Fibroblast of lung (primary cell): ENCODE data around the gene KMO. TPM values are rescaled to one million over a fixed set of nuclear protein-coding genes. Genes with fewer than 3 reads are reported as not detected.

ENCODE experiments used
- DNase-seq, 2 donors: peaks; one replicate each; pipeline versions ENCODE4 v3.0.0 to v3.0.0-alpha.2; 2010; ENCODE audit warnings: low read depth in 2 of 2
- H2AFZ ChIP-seq: 2 replicates; pipeline ENCODE4 v1.5.1; 2012; ENCODE audit warnings: low read length, control low read depth, inconsistent platforms
- H3K27ac ChIP-seq: 2 replicates; pipeline ENCODE4 v1.5.1; 2011; ENCODE audit warnings: low read length, control low read depth; ENCODE audit not compliant: insufficient read depth
- H3K27me3 ChIP-seq: 2 replicates; pipeline ENCODE4 v1.5.1; 2011; ENCODE audit warnings: mild to moderate bottlenecking, low read length; ENCODE audit not compliant: control insufficient read depth, insufficient read depth
- H3K36me3 ChIP-seq: 2 replicates; pipeline ENCODE4 v1.5.1; 2011; ENCODE audit warnings: low read length; ENCODE audit not compliant: control insufficient read depth, insufficient read depth
- H3K4me1 ChIP-seq: 2 replicates; pipeline ENCODE4 v1.5.1; 2011; ENCODE audit warnings: low read length; ENCODE audit not compliant: control insufficient read depth, insufficient read depth; ENCODE audit errors: extremely low read depth
- H3K4me2 ChIP-seq: 2 replicates; pipeline ENCODE4 v1.5.1; 2011; ENCODE audit warnings: low read length, control low read depth; ENCODE audit not compliant: insufficient read depth; ENCODE audit errors: extremely low read depth
- H3K4me3 ChIP-seq, 4 experiments: fragments of 200-600 bp in 1 of 4; sonication (generic) in 1 of 4; replicated peaks in 1 of 4; 2 replicates each; pipeline ENCODE4 v1.5.1; 2011 to 2016; ENCODE audit warnings: low read length in 4 of 4, low read depth in 3 of 4, mild to moderate bottlenecking in 3 of 4, control low read depth in 2 of 4, inconsistent platforms in 1 of 4, mixed read lengths in 1 of 4; ENCODE audit not compliant: insufficient read depth in 1 of 4; ENCODE audit errors: control extremely low read depth in 1 of 4
- H3K79me2 ChIP-seq: 2 replicates; pipeline ENCODE4 v1.5.1; 2012; ENCODE audit warnings: mild to moderate bottlenecking, low read length, inconsistent platforms; ENCODE audit not compliant: control insufficient read depth, insufficient read depth
- H3K9ac ChIP-seq: 2 replicates; pipeline ENCODE4 v1.5.1; 2011; ENCODE audit warnings: mild to moderate bottlenecking, low read length, control low read depth; ENCODE audit not compliant: insufficient read depth
- H3K9me3 ChIP-seq: 2 replicates; pipeline ENCODE4 v1.5.1; 2012; ENCODE audit warnings: low read depth, low read length; ENCODE audit not compliant: control insufficient read depth, insufficient read depth
- H4K20me1 ChIP-seq: 2 replicates; pipeline ENCODE4 v1.5.1; 2011; ENCODE audit warnings: low read length; ENCODE audit not compliant: control insufficient read depth, insufficient read depth; ENCODE audit errors: extremely low read depth
- CTCF ChIP-seq, 2 donors: IDR thresholded peaks in 1 of 2; conservative IDR thresholded peaks in 1 of 2; 1 replicate in 1 of 2; 2 replicates in 1 of 2; pipeline ENCODE4 v1.5.1; 2011 to 2012; ENCODE audit warnings: low read length in 2 of 2, control low read depth in 1 of 2, inconsistent platforms in 1 of 2, low read depth in 1 of 2, mild to moderate bottlenecking in 1 of 2
- EZH2 ChIP-seq: IDR thresholded peaks from 2 replicates; pipeline ENCODE4 v1.5.1; 2012; ENCODE audit warnings: low read length, control low read depth, mild to moderate bottlenecking; ENCODE audit errors: missing control alignments
- polyA plus RNA-seq, 2 donors: library from polyadenylated mRNA; depleted of rRNA in 1 of 2; stranded (reverse) in 1 of 2; unstranded in 1 of 2; fragments of >200 nt; gene quantifications; 2 replicates each; pipeline ENCODE4 v1.2.1, GENCODE V29; 2011 to 2012; ENCODE audit warnings: missing spikeins in 1 of 2
- total RNA-seq: library from RNA; depleted of rRNA; stranded (reverse); fragments of >200 nt; gene quantifications from 2 replicates; pipeline ENCODE4 v1.2.1, GENCODE V29; 2014

The KMO gene
- total and polyA plus RNA-seq, 2 donors (not counting 1 experiment from before 2014, with no cell fraction given), result 0.07 TPM; not detected in 1

DNA sequence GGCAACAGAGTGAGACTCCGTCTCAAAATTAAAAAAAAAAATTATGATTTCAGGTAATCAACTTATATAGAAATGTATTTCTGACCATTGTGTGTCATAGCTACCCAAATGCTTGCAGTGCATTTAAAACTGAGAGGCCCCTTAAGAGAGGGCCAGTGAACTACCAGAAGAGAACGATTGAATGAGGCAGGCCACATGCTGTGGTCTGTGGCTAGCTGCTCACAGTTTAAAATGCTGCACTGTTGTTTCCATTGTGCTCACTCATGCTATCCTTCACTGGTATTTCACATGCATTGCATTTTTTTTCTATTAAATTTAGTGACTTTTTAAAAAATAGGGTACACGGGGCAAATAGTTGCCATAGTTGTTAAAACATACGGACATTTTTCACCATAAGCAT lies 82.0 kb downstream of the KMO start:
- Histone ChIP-seq H2AFZ (no peak overlapping the region), H3K27me3 (no peaks in the 10 kb centered on the region), H3K4me1 (peaks cover 9% of the 10 kb centered on the region), H3K4me2 (no peak overlapping the region), H3K36me3 (no peaks in the 10 kb centered on the region), H3K4me3 (no peak overlapping the region), H3K9me3 (no peaks in the 10 kb centered on the region), H4K20me1 (no peaks in the 10 kb centered on the region), H3K27ac (no peak overlapping the region), H3K9ac (no peak overlapping the region), H3K79me2 (no peaks in the 10 kb centered on the region)
- peak in 1 of 2 donors; percentile 45 for DNase-seq
- TF ChIP-seq CTCF (conservative IDR thresholded peaks at IDR 0.05 in 1 of 2, IDR thresholded peaks at IDR 0.05 in 1 of 2; ENCODE audit: low read depth in 1 of 2, low read length in 2 of 2) (no peak), EZH2 (no peak)

GRCh38 chr1:241614572-241614971 lies 82.4 kb downstream of the KMO start:
- H2AFZ ChIP-seq, result no peak overlapping the region
- no peak for DNase-seq
- no peaks in the 10 kb centered on the region for H3K9me3 ChIP-seq
- no peaks in the 10 kb centered on the region for H3K36me3 ChIP-seq
- no peak overlapping the region for H3K9ac ChIP-seq
- no peak overlapping the region for H3K4me2 ChIP-seq
- no peaks in the 10 kb centered on the region for H3K79me2 ChIP-seq
- H3K27ac ChIP-seq, result no peak overlapping the region
- H4K20me1 ChIP-seq, result no peaks in the 10 kb centered on the region
- TF ChIP-seq EZH2, result no peak
- no peak for TF ChIP-seq CTCF (conservative IDR thresholded peaks at IDR 0.05 in 1 of 2, IDR thresholded peaks at IDR 0.05 in 1 of 2; ENCODE audit: low read depth in 1 of 2, low read length in 2 of 2)
- peaks cover 9% of the 10 kb centered on the region for H3K4me1 ChIP-seq
- H3K4me3 ChIP-seq, result no peak overlapping the region
- H3K27me3 ChIP-seq, result no peaks in the 10 kb centered on the region

DNA sequence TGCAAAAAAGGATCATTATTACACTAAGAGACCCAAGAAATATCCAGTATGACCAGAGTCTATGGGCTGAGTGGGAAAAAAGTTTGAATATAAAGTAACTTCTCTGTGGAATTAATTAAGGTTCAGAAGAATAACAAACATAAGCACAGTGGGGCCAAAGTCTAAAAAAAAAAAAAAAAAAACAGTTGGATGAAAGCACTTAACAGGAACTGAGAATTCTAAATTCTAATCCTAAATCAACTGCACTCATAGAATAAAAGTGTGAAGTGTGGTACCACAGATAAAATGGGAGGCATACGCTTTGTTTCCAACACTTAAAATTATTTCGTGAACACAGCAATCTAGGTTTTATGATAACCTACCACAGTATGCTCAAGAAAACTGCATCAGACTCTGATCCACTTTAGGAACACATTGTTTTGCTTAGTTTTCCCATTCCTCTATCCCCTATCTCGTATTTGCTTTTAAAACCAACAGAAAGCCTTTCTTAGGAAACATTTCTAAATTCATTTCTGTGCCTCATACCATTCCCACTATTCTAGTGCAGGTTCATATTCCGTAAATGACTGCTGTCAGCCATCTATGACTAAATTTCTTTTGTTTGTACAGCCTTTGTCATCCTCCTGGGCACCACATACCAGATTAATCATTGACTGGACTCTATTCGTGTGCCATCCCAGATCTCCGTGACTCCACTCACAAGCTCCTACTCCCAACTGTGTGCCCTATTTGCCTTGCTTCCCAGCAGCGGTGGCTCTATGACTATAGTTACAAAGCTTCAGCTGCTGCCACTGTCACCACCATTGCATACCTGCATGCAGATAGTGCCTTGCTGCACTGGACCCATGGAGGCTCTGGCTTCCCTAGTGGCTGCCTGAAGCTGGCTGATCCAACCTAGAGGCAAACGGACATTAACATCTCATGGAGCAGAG lies 83.1 kb downstream of the KMO start:
- H3K27me3 ChIP-seq, result no peaks in the 10 kb centered on the region
- peaks cover 9% of the 10 kb centered on the region for H3K4me1 ChIP-seq
- no peak overlapping the region for H3K9ac ChIP-seq
- DNase-seq, result peak in 1 of 2 donors; percentile 27
- no peak overlapping the region for H2AFZ ChIP-seq
- no peak for TF ChIP-seq EZH2
- TF ChIP-seq CTCF (conservative IDR thresholded peaks at IDR 0.05 in 1 of 2, IDR thresholded peaks at IDR 0.05 in 1 of 2; ENCODE audit: low read depth in 1 of 2, low read length in 2 of 2), result no peak
- no peaks in the 10 kb centered on the region for H3K9me3 ChIP-seq
- no peaks in the 10 kb centered on the region for H4K20me1 ChIP-seq
- no peaks in the 10 kb centered on the region for H3K36me3 ChIP-seq
- no peak overlapping the region for H3K27ac ChIP-seq
- no peak overlapping the region for H3K4me2 ChIP-seq
- no peaks in the 10 kb centered on the region for H3K79me2 ChIP-seq
- H3K4me3 ChIP-seq, result no peak overlapping the region
